Measurements from ENCODE around the gene NR6A1.

Gene NR6A1

GRCh38 chr9:124602632-124603031 lies 168.5 kb downstream of the NR6A1 start:
- no peak for DNase-seq
- H3K27ac ChIP-seq (ENCODE audit: insufficient read depth, low read length, poor library complexity, severe bottlenecking): no peak overlapping the region
- no peaks in the 10 kb centered on the region for H3K9me3 ChIP-seq (ENCODE audit: control insufficient read depth, low read length)
- H3K4me3 ChIP-seq (ENCODE audit: insufficient read depth, low read depth, low read length, poor library complexity, severe bottlenecking): no peak overlapping the region
- no peaks in the 10 kb centered on the region for H3K27me3 ChIP-seq (replicated peaks; ENCODE audit: control insufficient read depth, insufficient read depth, low read length, poor library complexity, severe bottlenecking)
- H3K4me1 ChIP-seq (ENCODE audit: control insufficient read depth, insufficient read depth, low read length, poor library complexity, severe bottlenecking): no peaks in the 10 kb centered on the region
- H3K36me3 ChIP-seq (ENCODE audit: control insufficient read depth, insufficient read depth, low read length): no peaks in the 10 kb centered on the region

- no peak overlapping the region for H3K27ac ChIP-seq (ENCODE audit: insufficient read depth, low read length, poor library complexity, severe bottlenecking)
These were observed 168.9 kb downstream of the NR6A1 start for GRCh38 chr9:124602204-124602603.

GRCh38 chr9:124600407-124600806 lies 170.7 kb downstream of the NR6A1 start:
- DNase-seq: no peak
- no peaks in the 10 kb centered on the region for H3K36me3 ChIP-seq (ENCODE audit: control insufficient read depth, insufficient read depth, low read length)
- H3K27me3 ChIP-seq (replicated peaks; ENCODE audit: control insufficient read depth, insufficient read depth, low read length, poor library complexity, severe bottlenecking): peaks cover 4% of the 10 kb centered on the region
- H3K4me1 ChIP-seq (ENCODE audit: control insufficient read depth, insufficient read depth, low read length, poor library complexity, severe bottlenecking): no peaks in the 10 kb centered on the region
- no peaks in the 10 kb centered on the region for H3K9me3 ChIP-seq (ENCODE audit: control insufficient read depth, low read length)
- H3K27ac ChIP-seq (ENCODE audit: insufficient read depth, low read length, poor library complexity, severe bottlenecking): no peak overlapping the region
- no peak overlapping the region for H3K4me3 ChIP-seq (ENCODE audit: insufficient read depth, low read depth, low read length, poor library complexity, severe bottlenecking)

More at GRCh38 chr9:124602204-124602603, 168.9 kb downstream of the NR6A1 start:
- H3K9me3 ChIP-seq (ENCODE audit: control insufficient read depth, low read length): no peaks in the 10 kb centered on the region
- no peaks in the 10 kb centered on the region for H3K27me3 ChIP-seq (replicated peaks; ENCODE audit: control insufficient read depth, insufficient read depth, low read length, poor library complexity, severe bottlenecking)
- DNase-seq: no peak
- no peaks in the 10 kb centered on the region for H3K4me1 ChIP-seq (ENCODE audit: control insufficient read depth, insufficient read depth, low read length, poor library complexity, severe bottlenecking)
- H3K36me3 ChIP-seq (ENCODE audit: control insufficient read depth, insufficient read depth, low read length): no peaks in the 10 kb centered on the region
- no peak overlapping the region for H3K4me3 ChIP-seq (ENCODE audit: insufficient read depth, low read depth, low read length, poor library complexity, severe bottlenecking)

- no peak overlapping the region for H3K4me3 ChIP-seq (ENCODE audit: insufficient read depth, low read depth, low read length, poor library complexity, severe bottlenecking)
- no peaks in the 10 kb centered on the region for H3K9me3 ChIP-seq (ENCODE audit: control insufficient read depth, low read length)
- no peak for DNase-seq
- no peaks in the 10 kb centered on the region for H3K4me1 ChIP-seq (ENCODE audit: control insufficient read depth, insufficient read depth, low read length, poor library complexity, severe bottlenecking)
- H3K27me3 ChIP-seq (replicated peaks; ENCODE audit: control insufficient read depth, insufficient read depth, low read length, poor library complexity, severe bottlenecking): peaks cover 4% of the 10 kb centered on the region
- no peaks in the 10 kb centered on the region for H3K36me3 ChIP-seq (ENCODE audit: control insufficient read depth, insufficient read depth, low read length)
- H3K27ac ChIP-seq (ENCODE audit: insufficient read depth, low read length, poor library complexity, severe bottlenecking): no peak overlapping the region
These were observed 171.9 kb downstream of the NR6A1 start for GRCh38 chr9:124599121-124599795.

GRCh38 chr9:124598048-124598447 lies 173.1 kb downstream of the NR6A1 start:
- Histone ChIP-seq H3K36me3 (ENCODE audit: control insufficient read depth, insufficient read depth, low read length) (no peaks in the 10 kb centered on the region), H3K9me3 (ENCODE audit: control insufficient read depth, low read length) (no peaks in the 10 kb centered on the region), H3K4me3 (ENCODE audit: insufficient read depth, low read depth, low read length, poor library complexity, severe bottlenecking) (no peak overlapping the region), H3K4me1 (ENCODE audit: control insufficient read depth, insufficient read depth, low read length, poor library complexity, severe bottlenecking) (no peaks in the 10 kb centered on the region), H3K27ac (ENCODE audit: insufficient read depth, low read length, poor library complexity, severe bottlenecking) (no peak overlapping the region), H3K27me3 (replicated peaks; ENCODE audit: control insufficient read depth, insufficient read depth, low read length, poor library complexity, severe bottlenecking) (peaks cover 4% of the 10 kb centered on the region)
- no peak for DNase-seq

- no peaks in the 10 kb centered on the region for H3K36me3 ChIP-seq (ENCODE audit: control insufficient read depth, insufficient read depth, low read length)
- no peaks in the 10 kb centered on the region for H3K4me1 ChIP-seq (ENCODE audit: control insufficient read depth, insufficient read depth, low read length, poor library complexity, severe bottlenecking)
- H3K27ac ChIP-seq (ENCODE audit: insufficient read depth, low read length, poor library complexity, severe bottlenecking): no peak overlapping the region
- H3K27me3 ChIP-seq (replicated peaks; ENCODE audit: control insufficient read depth, insufficient read depth, low read length, poor library complexity, severe bottlenecking): peaks cover 4% of the 10 kb centered on the region
- H3K4me3 ChIP-seq (ENCODE audit: insufficient read depth, low read depth, low read length, poor library complexity, severe bottlenecking): no peak overlapping the region
- no peak for DNase-seq
- H3K9me3 ChIP-seq (ENCODE audit: control insufficient read depth, low read length): no peaks in the 10 kb centered on the region
These were observed 174.8 kb downstream of the NR6A1 start for GRCh38 chr9:124596172-124596839.

GRCh38 chr9:124595743-124596142 lies 175.4 kb downstream of the NR6A1 start:
- Histone ChIP-seq H3K9me3 (ENCODE audit: control insufficient read depth, low read length) (no peaks in the 10 kb centered on the region), H3K27ac (ENCODE audit: insufficient read depth, low read length, poor library complexity, severe bottlenecking) (no peak overlapping the region), H3K27me3 (replicated peaks; ENCODE audit: control insufficient read depth, insufficient read depth, low read length, poor library complexity, severe bottlenecking) (peaks cover 4% of the 10 kb centered on the region), H3K36me3 (ENCODE audit: control insufficient read depth, insufficient read depth, low read length) (no peaks in the 10 kb centered on the region), H3K4me3 (ENCODE audit: insufficient read depth, low read depth, low read length, poor library complexity, severe bottlenecking) (no peak overlapping the region), H3K4me1 (ENCODE audit: control insufficient read depth, insufficient read depth, low read length, poor library complexity, severe bottlenecking) (no peaks in the 10 kb centered on the region)
- DNase-seq: no peak

- H3K9me3 ChIP-seq (ENCODE audit: control insufficient read depth, low read length): no peaks in the 10 kb centered on the region
- H3K4me1 ChIP-seq (ENCODE audit: control insufficient read depth, insufficient read depth, low read length, poor library complexity, severe bottlenecking): no peaks in the 10 kb centered on the region
- no peaks in the 10 kb centered on the region for H3K36me3 ChIP-seq (ENCODE audit: control insufficient read depth, insufficient read depth, low read length)
- peaks cover 4% of the 10 kb centered on the region for H3K27me3 ChIP-seq (replicated peaks; ENCODE audit: control insufficient read depth, insufficient read depth, low read length, poor library complexity, severe bottlenecking)
- H3K27ac ChIP-seq (ENCODE audit: insufficient read depth, low read length, poor library complexity, severe bottlenecking): no peak overlapping the region
- H3K4me3 ChIP-seq (ENCODE audit: insufficient read depth, low read depth, low read length, poor library complexity, severe bottlenecking): no peak overlapping the region
- DNase-seq: no peak
These were observed 176.4 kb downstream of the NR6A1 start for GRCh38 chr9:124594673-124595072.

- Histone ChIP-seq H3K27ac (ENCODE audit: insufficient read depth, low read length, poor library complexity, severe bottlenecking) (no peak overlapping the region), H3K36me3 (ENCODE audit: control insufficient read depth, insufficient read depth, low read length) (no peaks in the 10 kb centered on the region)
These were observed 176.9 kb downstream of the NR6A1 start for GRCh38 chr9:124594225-124594624.

GRCh38 chr9:124593651-124594058 lies 177.5 kb downstream of the NR6A1 start:
- H3K4me3 ChIP-seq (ENCODE audit: insufficient read depth, low read depth, low read length, poor library complexity, severe bottlenecking): no peak overlapping the region
- no peak for DNase-seq
- H3K4me1 ChIP-seq (ENCODE audit: control insufficient read depth, insufficient read depth, low read length, poor library complexity, severe bottlenecking): no peaks in the 10 kb centered on the region

More at GRCh38 chr9:124594225-124594624, 176.9 kb downstream of the NR6A1 start:
- no peak for DNase-seq
- H3K27me3 ChIP-seq (replicated peaks; ENCODE audit: control insufficient read depth, insufficient read depth, low read length, poor library complexity, severe bottlenecking): peaks cover 4% of the 10 kb centered on the region
- no peaks in the 10 kb centered on the region for H3K9me3 ChIP-seq (ENCODE audit: control insufficient read depth, low read length)
- H3K4me1 ChIP-seq (ENCODE audit: control insufficient read depth, insufficient read depth, low read length, poor library complexity, severe bottlenecking): no peaks in the 10 kb centered on the region
- no peak overlapping the region for H3K4me3 ChIP-seq (ENCODE audit: insufficient read depth, low read depth, low read length, poor library complexity, severe bottlenecking)

More at GRCh38 chr9:124593651-124594058, 177.5 kb downstream of the NR6A1 start:
- no peaks in the 10 kb centered on the region for H3K36me3 ChIP-seq (ENCODE audit: control insufficient read depth, insufficient read depth, low read length)
- H3K9me3 ChIP-seq (ENCODE audit: control insufficient read depth, low read length): no peaks in the 10 kb centered on the region
- H3K27ac ChIP-seq (ENCODE audit: insufficient read depth, low read length, poor library complexity, severe bottlenecking): no peak overlapping the region
- peaks cover 4% of the 10 kb centered on the region for H3K27me3 ChIP-seq (replicated peaks; ENCODE audit: control insufficient read depth, insufficient read depth, low read length, poor library complexity, severe bottlenecking)

Measured in effector memory CD4-positive, alpha-beta T cell (primary cell).